NOMO-1 treated with DMSO at 0.1 percent for 48 hours (cell line): ENCODE measurements around the gene ZFPM1.
"Not testable (repeated sequence)": the region's sequence is repeated elsewhere in the genome, so short reads cannot be mapped to it uniquely, and the experiment has no call there.

ENCODE experiments used
- DNase-seq: peaks from one replicate; lab custom pipeline; 2025; ENCODE audit not compliant: unreplicated experiment; lab: John Stamatoyannopoulos, UW

The ZFPM1 gene

DNA sequence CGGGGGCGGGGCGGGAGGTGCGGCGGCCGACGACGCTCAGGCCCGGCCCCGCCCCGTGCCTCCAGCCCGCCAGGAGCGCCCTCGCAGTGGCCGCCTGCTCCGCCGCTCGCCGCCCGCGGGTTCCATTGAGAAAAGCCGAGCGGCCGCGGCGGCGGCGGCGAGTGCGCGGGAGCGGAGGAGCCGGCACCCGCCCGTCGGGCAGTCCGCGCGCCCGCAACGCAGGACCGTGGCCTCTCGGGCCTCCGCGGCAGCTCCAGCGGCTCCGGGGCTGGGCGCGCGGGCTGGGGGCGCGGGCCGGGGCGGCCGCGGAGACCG, at the start of gene ZFPM1:
TSS of gene ZFPM1 (plus strand) at position 64 of the 315 bp plus-strand sequence. CDS start 359 bp downstream, outside the sequence.
- no peak for DNase-seq

- no peak for DNase-seq
Observed at GRCh38 chr16:88403794-88404581, 49.1 kb upstream of the ZFPM1 start.

DNA sequence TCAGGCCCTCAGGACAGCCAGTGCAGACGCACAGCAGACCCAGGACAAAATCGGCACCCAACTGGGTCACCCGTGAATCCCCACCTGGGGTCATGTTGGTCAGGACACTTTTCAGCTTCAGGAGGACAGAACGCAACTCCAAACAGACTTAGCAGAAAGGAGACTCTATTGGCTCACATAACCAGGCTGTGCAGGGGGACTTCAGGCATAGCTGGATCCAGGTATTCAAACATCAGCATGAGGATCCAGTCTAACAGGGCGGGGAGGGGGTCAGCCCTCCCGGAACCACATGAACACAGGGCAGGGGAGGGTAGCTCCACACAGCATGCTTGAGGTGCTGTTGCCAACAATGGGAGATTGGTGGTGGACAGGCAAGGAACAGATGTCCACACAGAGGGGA, 48.3 kb upstream of the ZFPM1 start:
- no peak for DNase-seq

- no peak for DNase-seq
Observed at GRCh38 chr16:88405216-88406060, 47.6 kb upstream of the ZFPM1 start.

- DNase-seq: no peak
Observed at GRCh38 chr16:88406096-88407041, 46.7 kb upstream of the ZFPM1 start.

- DNase-seq: no peak
Observed at GRCh38 chr16:88407042-88407420, 46.0 kb upstream of the ZFPM1 start.

DNA sequence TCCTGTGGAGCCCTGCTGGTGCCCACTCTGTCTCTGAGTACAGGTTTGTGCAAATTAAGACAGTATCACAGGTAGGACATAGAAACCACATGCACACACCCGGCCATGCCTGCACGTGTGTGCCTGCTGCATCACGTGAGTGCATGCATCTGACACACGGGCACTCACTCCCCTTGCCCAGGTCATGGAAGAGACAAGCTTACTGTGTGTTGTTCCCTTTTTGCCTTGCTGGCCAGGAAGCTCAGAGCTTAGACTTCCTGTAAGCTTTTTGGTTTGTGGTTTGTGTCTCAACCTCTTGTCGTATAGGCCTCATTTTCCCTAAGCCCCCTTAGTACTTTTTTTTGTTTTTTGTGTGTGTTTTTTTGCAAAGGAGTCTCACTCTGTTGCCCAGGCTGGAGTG, 45.3 kb upstream of the ZFPM1 start:
- DNase-seq: peak; percentile 83

- no peak for DNase-seq
Observed at GRCh38 chr16:88408561-88409142, 44.4 kb upstream of the ZFPM1 start.

GRCh38 chr16:88409296-88410065, 43.6 kb upstream of the ZFPM1 start:
- no peak for DNase-seq

- DNase-seq: not testable (repeated sequence)
Observed at GRCh38 chr16:88410297-88410968, 42.6 kb upstream of the ZFPM1 start.

- DNase-seq: no peak
Observed at GRCh38 chr16:88411951-88412576, 41.0 kb upstream of the ZFPM1 start.

GRCh38 chr16:88412766-88413165, 40.3 kb upstream of the ZFPM1 start:
- no peak for DNase-seq

- DNase-seq: no peak
Observed at GRCh38 chr16:88413231-88413630, 39.8 kb upstream of the ZFPM1 start.

GRCh38 chr16:88413631-88414030, 39.4 kb upstream of the ZFPM1 start:
- no peak for DNase-seq

GRCh38 chr16:88414521-88415380, 38.3 kb upstream of the ZFPM1 start:
- no peak for DNase-seq

GRCh38 chr16:88415381-88415705, 37.7 kb upstream of the ZFPM1 start:
- no peak for DNase-seq

- DNase-seq: peak; percentile 13
Observed at GRCh38 chr16:88415713-88416323, 37.3 kb upstream of the ZFPM1 start.

DNA sequence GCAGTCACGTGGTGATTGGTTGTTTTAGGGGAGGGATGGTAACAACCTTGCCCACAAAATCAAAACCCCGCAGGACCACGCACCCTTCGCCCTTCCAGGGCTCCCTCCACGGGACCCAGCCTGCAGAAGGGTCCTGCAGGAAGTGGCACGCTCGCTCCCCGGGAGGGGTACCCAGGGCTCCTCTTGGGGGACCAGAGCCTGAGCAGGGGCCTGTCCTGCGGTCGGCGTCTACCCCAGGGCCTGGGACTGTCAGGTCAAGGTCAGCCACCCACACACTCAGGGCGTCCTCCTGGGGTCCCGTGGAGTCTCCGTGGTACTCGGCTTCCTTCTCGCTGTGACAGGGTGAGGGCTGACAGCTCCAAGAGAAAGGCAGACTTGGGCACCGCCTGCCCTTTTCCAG, 36.4 kb upstream of the ZFPM1 start:
- no peak for DNase-seq
